T-helper 2 cell treated with Interferon-gamma antibody and Interleukin-4, amounts not matched to agents 5 μg/mL and 100 μg/mL, for 36 hours (primary cell): ENCODE measurements around the gene RPL14.
"Not testable (repeated sequence)": the region's sequence is repeated elsewhere in the genome, so short reads cannot be mapped to it uniquely, and the experiment has no call there.

Experiments
- DNase-seq: peaks from one replicate; pipeline ENCODE4 v3.0.0; 2021; ENCODE audit warnings: low spot score
- H3K27ac Mint-ChIP-seq: one replicate; pipeline ENCODE4 v1.8.0; 2021; ENCODE audit warnings: mild to moderate bottlenecking, mixed read lengths
- H3K27me3 Mint-ChIP-seq: one replicate; pipeline ENCODE4 v1.8.0; 2021; ENCODE audit warnings: low read depth, mixed read lengths
- H3K36me3 Mint-ChIP-seq: one replicate; pipeline ENCODE4 v1.8.0; 2021; ENCODE audit warnings: low read depth, mixed read lengths
- H3K4me1 Mint-ChIP-seq: one replicate; pipeline ENCODE4 v1.8.0; 2021; ENCODE audit warnings: low read depth, mixed read lengths
- H3K4me3 Mint-ChIP-seq: one replicate; pipeline ENCODE4 v1.8.0; 2022; ENCODE audit warnings: mild to moderate bottlenecking, moderate library complexity, mixed read lengths
- H3K9me3 Mint-ChIP-seq: one replicate; pipeline ENCODE4 v1.8.0; 2021; ENCODE audit warnings: mixed read lengths

The RPL14 gene

GRCh38 chr3:40452876-40453730 lies 4.0 kb upstream of the RPL14 start:
- H3K4me1 Mint-ChIP-seq, result peaks cover 28% of the 10 kb centered on the region
- peak overlapping the region; percentile 97 for H3K4me3 Mint-ChIP-seq
- peaks cover 7% of the 10 kb centered on the region for H3K36me3 Mint-ChIP-seq

GRCh38 chr3:40453933-40454332 lies 3.2 kb upstream of the RPL14 start:
- Mint-ChIP-seq H3K9me3 (no peaks in the 10 kb centered on the region), H3K27ac (peak overlapping the region; percentile 98), H3K27me3 (no peaks in the 10 kb centered on the region), H3K4me1 (peaks cover 35% of the 10 kb centered on the region), H3K4me3 (peak overlapping the region; percentile 97), H3K36me3 (peaks cover 15% of the 10 kb centered on the region)
- DNase-seq, result no peak

More at GRCh38 chr3:40452876-40453730, 4.0 kb upstream of the RPL14 start:
- H3K27me3 Mint-ChIP-seq, result no peaks in the 10 kb centered on the region
- no peaks in the 10 kb centered on the region for H3K9me3 Mint-ChIP-seq
- DNase-seq, result peak; percentile 97
- peak overlapping the region; percentile 98 for H3K27ac Mint-ChIP-seq

GRCh38 chr3:40455328-40455727 lies 1.8 kb upstream of the RPL14 start:
- peak overlapping the region; percentile 89 for H3K4me3 Mint-ChIP-seq
- H3K4me1 Mint-ChIP-seq, result peaks cover 41% of the 10 kb centered on the region
- H3K9me3 Mint-ChIP-seq, result no peaks in the 10 kb centered on the region
- H3K27me3 Mint-ChIP-seq, result no peaks in the 10 kb centered on the region
- H3K36me3 Mint-ChIP-seq, result peaks cover 24% of the 10 kb centered on the region
- H3K27ac Mint-ChIP-seq, result peak overlapping the region; percentile 83
- DNase-seq, result no peak

- H3K27me3 Mint-ChIP-seq, result no peaks in the 10 kb centered on the region
- H3K4me1 Mint-ChIP-seq, result peaks cover 45% of the 10 kb centered on the region
- no peak for DNase-seq
- peak overlapping the region; percentile 93 for H3K27ac Mint-ChIP-seq
- peak overlapping the region; percentile 89 for H3K4me3 Mint-ChIP-seq
- H3K36me3 Mint-ChIP-seq, result peaks cover 28% of the 10 kb centered on the region
- no peaks in the 10 kb centered on the region for H3K9me3 Mint-ChIP-seq
These were observed 730 bp upstream of the RPL14 start for GRCh38 chr3:40456279-40456939.

GRCh38 chr3:40458473-40458872 lies 1.3 kb downstream of the RPL14 start:
- Mint-ChIP-seq H3K36me3 (peaks cover 44% of the 10 kb centered on the region), H3K27ac (peak overlapping the region; percentile 95)
- no peak for DNase-seq

GRCh38 chr3:40460481-40460880 lies 3.3 kb downstream of the RPL14 start:
- H3K27ac Mint-ChIP-seq, H3K4me3 Mint-ChIP-seq, DNase-seq, H3K27me3 Mint-ChIP-seq, H3K9me3 Mint-ChIP-seq: not testable (repeated sequence)
- Mint-ChIP-seq H3K36me3 (peaks cover 63% of the 10 kb centered on the region), H3K4me1 (peaks cover 49% of the 10 kb centered on the region)

More at GRCh38 chr3:40458473-40458872, 1.3 kb downstream of the RPL14 start:
- Mint-ChIP-seq H3K27me3 (no peaks in the 10 kb centered on the region), H3K4me1 (peaks cover 45% of the 10 kb centered on the region), H3K4me3 (peak overlapping the region; percentile 89), H3K9me3 (no peaks in the 10 kb centered on the region)

- no peak overlapping the region for H3K4me3 Mint-ChIP-seq
- no peak for DNase-seq
- H3K36me3 Mint-ChIP-seq, result peaks cover 69% of the 10 kb centered on the region
- H3K27me3 Mint-ChIP-seq, result no peaks in the 10 kb centered on the region
- peak overlapping the region; percentile 45 for H3K27ac Mint-ChIP-seq
- H3K9me3 Mint-ChIP-seq, result no peaks in the 10 kb centered on the region
- peaks cover 43% of the 10 kb centered on the region for H3K4me1 Mint-ChIP-seq
These were observed 4.0 kb downstream of the RPL14 start for GRCh38 chr3:40461161-40461560.

- peaks cover 39% of the 10 kb centered on the region for H3K4me1 Mint-ChIP-seq
These were observed 5.7 kb downstream of the RPL14 start for GRCh38 chr3:40462838-40463237.

GRCh38 chr3:40463579-40463978 lies 6.4 kb downstream of the RPL14 start:
- no peaks in the 10 kb centered on the region for H3K27me3 Mint-ChIP-seq
- H3K4me3 Mint-ChIP-seq, result no peak overlapping the region
- no peak overlapping the region for H3K27ac Mint-ChIP-seq
- no peak for DNase-seq
- peaks cover 72% of the 10 kb centered on the region for H3K36me3 Mint-ChIP-seq
- no peaks in the 10 kb centered on the region for H3K9me3 Mint-ChIP-seq
- H3K4me1 Mint-ChIP-seq, result peaks cover 32% of the 10 kb centered on the region

More at GRCh38 chr3:40462838-40463237, 5.7 kb downstream of the RPL14 start:
- not testable (repeated sequence) for H3K27me3 Mint-ChIP-seq, H3K4me3 Mint-ChIP-seq, DNase-seq, H3K27ac Mint-ChIP-seq, H3K9me3 Mint-ChIP-seq
- peaks cover 75% of the 10 kb centered on the region for H3K36me3 Mint-ChIP-seq

GRCh38 chr3:40464339-40465110 lies 7.4 kb downstream of the RPL14 start:
- Mint-ChIP-seq H3K4me3 (peak overlapping the region; percentile 0), H3K27ac (peak overlapping the region; percentile 43), H3K9me3 (no peaks in the 10 kb centered on the region), H3K4me1 (peaks cover 25% of the 10 kb centered on the region), H3K27me3 (no peaks in the 10 kb centered on the region), H3K36me3 (peaks cover 64% of the 10 kb centered on the region)
- no peak for DNase-seq

GRCh38 chr3:40465111-40465407 lies 7.9 kb downstream of the RPL14 start:
- peak overlapping the region; percentile 0 for H3K27ac Mint-ChIP-seq
- peaks cover 24% of the 10 kb centered on the region for H3K4me1 Mint-ChIP-seq
- H3K27me3 Mint-ChIP-seq, result no peaks in the 10 kb centered on the region
- peaks cover 63% of the 10 kb centered on the region for H3K36me3 Mint-ChIP-seq
- no peaks in the 10 kb centered on the region for H3K9me3 Mint-ChIP-seq
- no peak for DNase-seq
- no peak overlapping the region for H3K4me3 Mint-ChIP-seq

GRCh38 chr3:40465456-40465855 lies 8.3 kb downstream of the RPL14 start:
- Mint-ChIP-seq H3K36me3 (peaks cover 59% of the 10 kb centered on the region), H3K27me3 (no peaks in the 10 kb centered on the region), H3K4me3 (no peak overlapping the region), H3K4me1 (peaks cover 21% of the 10 kb centered on the region), H3K27ac (no peak overlapping the region), H3K9me3 (no peaks in the 10 kb centered on the region)
- no peak for DNase-seq

- H3K27ac Mint-ChIP-seq, result no peak overlapping the region
- no peak overlapping the region for H3K4me3 Mint-ChIP-seq
- no peaks in the 10 kb centered on the region for H3K27me3 Mint-ChIP-seq
- peaks cover 44% of the 10 kb centered on the region for H3K36me3 Mint-ChIP-seq
- H3K9me3 Mint-ChIP-seq, result no peaks in the 10 kb centered on the region
- no peak for DNase-seq
- peaks cover 12% of the 10 kb centered on the region for H3K4me1 Mint-ChIP-seq
These were observed 10.9 kb downstream of the RPL14 start for GRCh38 chr3:40468018-40468417.

GRCh38 chr3:40470701-40471100 lies 13.6 kb downstream of the RPL14 start:
- no peak overlapping the region for H3K27ac Mint-ChIP-seq
- no peak overlapping the region for H3K4me3 Mint-ChIP-seq
- DNase-seq, result no peak
- H3K27me3 Mint-ChIP-seq, result peaks cover 2% of the 10 kb centered on the region
- H3K9me3 Mint-ChIP-seq, result no peaks in the 10 kb centered on the region
- H3K4me1 Mint-ChIP-seq, result no peaks in the 10 kb centered on the region
- H3K36me3 Mint-ChIP-seq, result peaks cover 18% of the 10 kb centered on the region
